ENCODE data around the gene RAB11FIP3. TPM values are rescaled to one million over a fixed set of nuclear protein-coding genes. Genes with fewer than 3 reads are reported as not detected.
"Not testable (repeated sequence)": the region's sequence is repeated elsewhere in the genome, so short reads cannot be mapped to it uniquely, and the experiment has no call there.

The RAB11FIP3 gene
- total RNA-seq, 1 experiment from 2014 or later: 33.7 TPM

GRCh38 chr16:377419-377951, 48.0 kb upstream of the RAB11FIP3 start:
- no peaks in the 10 kb centered on the region for H3K9me3 Mint-ChIP-seq (ENCODE audit: low read depth, unreplicated experiment)
- peaks cover 38% of the 10 kb centered on the region for H3K36me3 Mint-ChIP-seq (ENCODE audit: insufficient read depth, unreplicated experiment)
- DNase-seq: no peak
- no TSS peak for BruUV-seq (replicated peaks)
- no peak for TF ChIP-seq CTCF (IDR thresholded peaks at IDR 0.05; ENCODE audit: unreplicated experiment)
- CTCF ChIA-PET: no interaction called here
- H3K4me3 Mint-ChIP-seq (ENCODE audit: low read depth, unreplicated experiment): no peak overlapping the region
- H3K4me1 Mint-ChIP-seq (ENCODE audit: low read depth, unreplicated experiment): no peaks in the 10 kb centered on the region
- H3K27ac Mint-ChIP-seq (ENCODE audit: unreplicated experiment): no peak overlapping the region
- no peaks in the 10 kb centered on the region for H3K27me3 Mint-ChIP-seq (ENCODE audit: unreplicated experiment)
- intact Hi-C loops (cut with micrococcal nuclease; ENCODE audit: unreplicated experiment): no loop called here

GRCh38 chr16:378113-378820, 47.2 kb upstream of the RAB11FIP3 start:
- intact Hi-C loops (cut with micrococcal nuclease; ENCODE audit: unreplicated experiment); H3K27me3 Mint-ChIP-seq (ENCODE audit: unreplicated experiment); BruUV-seq (replicated peaks); DNase-seq; H3K9me3 Mint-ChIP-seq (ENCODE audit: low read depth, unreplicated experiment); H3K27ac Mint-ChIP-seq (ENCODE audit: unreplicated experiment); H3K4me1 Mint-ChIP-seq (ENCODE audit: low read depth, unreplicated experiment); H3K4me3 Mint-ChIP-seq (ENCODE audit: low read depth, unreplicated experiment): not testable (repeated sequence)
- peaks cover 42% of the 10 kb centered on the region for H3K36me3 Mint-ChIP-seq (ENCODE audit: insufficient read depth, unreplicated experiment)
- CTCF ChIA-PET: interaction anchor here (0.7 kb wide), 1 partner anchor 9 kb away, joined by 3 read pairs; no protein-coding TSS in a partner anchor

GRCh38 chr16:378821-379182, 46.6 kb upstream of the RAB11FIP3 start:
- H3K4me3 Mint-ChIP-seq (ENCODE audit: low read depth, unreplicated experiment): no peak overlapping the region
- peaks cover 9% of the 10 kb centered on the region for H3K4me1 Mint-ChIP-seq (ENCODE audit: low read depth, unreplicated experiment)
- no TSS peak for BruUV-seq (replicated peaks)
- CTCF ChIA-PET: interaction anchor here (0.7 kb wide), 1 partner anchor 8 kb away, joined by 3 read pairs; no protein-coding TSS in a partner anchor
- TF ChIP-seq CTCF (IDR thresholded peaks at IDR 0.05; ENCODE audit: unreplicated experiment): no peak
- intact Hi-C loops (cut with micrococcal nuclease; ENCODE audit: unreplicated experiment): no loop called here
- no peak for DNase-seq
- H3K36me3 Mint-ChIP-seq (ENCODE audit: insufficient read depth, unreplicated experiment): peaks cover 40% of the 10 kb centered on the region
- no peaks in the 10 kb centered on the region for H3K27me3 Mint-ChIP-seq (ENCODE audit: unreplicated experiment)
- H3K9me3 Mint-ChIP-seq (ENCODE audit: low read depth, unreplicated experiment): no peaks in the 10 kb centered on the region
- no peak overlapping the region for H3K27ac Mint-ChIP-seq (ENCODE audit: unreplicated experiment)

DNA sequence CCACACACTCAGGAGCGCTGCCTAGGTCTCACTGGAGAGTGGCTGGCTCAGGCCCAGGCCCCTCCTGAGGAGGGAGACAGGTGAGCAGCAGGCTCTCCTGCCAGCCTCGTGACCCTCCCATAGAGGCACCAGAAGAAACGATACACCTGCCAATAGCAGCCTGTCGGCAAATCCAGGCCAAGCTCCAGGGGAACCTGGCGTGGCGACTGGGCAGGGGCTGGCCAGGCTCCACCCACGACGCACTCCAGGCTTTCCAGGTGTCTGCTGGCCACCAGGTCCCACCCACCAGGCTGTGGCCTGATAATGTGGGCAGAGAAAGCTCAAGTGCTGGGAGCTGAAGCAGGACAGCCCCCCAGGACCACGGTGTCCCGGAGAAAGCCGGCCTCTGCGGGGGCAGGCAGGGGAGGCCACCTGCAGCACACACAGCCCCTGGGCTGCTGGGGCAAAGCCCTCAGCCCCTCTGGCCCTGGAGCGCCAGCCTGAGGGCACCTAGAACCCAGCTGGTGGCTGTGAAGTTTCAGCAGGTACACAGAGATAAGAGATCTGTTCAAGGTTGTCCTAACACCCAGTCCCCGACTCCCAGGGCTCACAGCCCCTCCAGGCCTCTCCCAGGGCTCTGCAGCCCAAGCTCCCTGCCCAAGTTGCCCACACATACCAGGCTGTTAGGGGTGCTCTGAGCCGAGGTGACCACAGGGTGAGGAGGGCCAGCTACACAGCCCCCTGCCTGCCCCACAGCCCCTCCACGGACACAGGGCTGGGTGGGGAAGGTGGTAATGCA, 46.1 kb upstream of the RAB11FIP3 start:
- CTCF ChIA-PET: interaction anchor here (0.7 to 1.1 kb wide), 2 partner anchors 8 to 9 kb away, joined by 3 to 6 read pairs; partner anchors contain the start of gene MRPL28
- Mint-ChIP-seq H3K27ac (ENCODE audit: unreplicated experiment) (no peak overlapping the region), H3K4me3 (ENCODE audit: low read depth, unreplicated experiment) (no peak overlapping the region), H3K4me1 (ENCODE audit: low read depth, unreplicated experiment) (peaks cover 9% of the 10 kb centered on the region), H3K27me3 (ENCODE audit: unreplicated experiment) (no peaks in the 10 kb centered on the region), H3K9me3 (ENCODE audit: low read depth, unreplicated experiment) (no peaks in the 10 kb centered on the region), H3K36me3 (ENCODE audit: insufficient read depth, unreplicated experiment) (peaks cover 39% of the 10 kb centered on the region)
- intact Hi-C loops (cut with micrococcal nuclease; ENCODE audit: unreplicated experiment): no loop called here
- BruUV-seq (replicated peaks): no TSS peak
- no peak for TF ChIP-seq CTCF (IDR thresholded peaks at IDR 0.05; ENCODE audit: unreplicated experiment)
- DNase-seq: no peak

Data from Calu3 (cell line).